Chondrocyte (in vitro differentiated cells): Measurements from ENCODE around the gene ALKBH7. TPM values are rescaled to one million over a fixed set of nuclear protein-coding genes. Genes with fewer than 3 reads are reported as not detected.

ENCODE experiments used
- DNase-seq: peaks from one replicate; pipeline ENCODE4 v3.0.0; 2021; ENCODE audit warnings: mixed read lengths, low spot score
- H3K27ac Mint-ChIP-seq: one replicate; pipeline ENCODE4 v1.8.0; 2021; ENCODE audit warnings: mild to moderate bottlenecking, moderate library complexity, mixed read lengths; ENCODE audit not compliant: unreplicated experiment
- H3K27me3 Mint-ChIP-seq: 2 replicates; pipeline ENCODE4 v1.8.0; 2021; ENCODE audit warnings: low read depth, mixed read lengths
- H3K36me3 Mint-ChIP-seq: 2 replicates; pipeline ENCODE4 v1.8.0; 2021; ENCODE audit warnings: low read depth, mixed read lengths
- H3K4me1 Mint-ChIP-seq: 2 replicates; pipeline ENCODE4 v1.8.0; 2021; ENCODE audit warnings: low read depth, mild to moderate bottlenecking, mixed read lengths
- H3K4me3 Mint-ChIP-seq: one replicate; pipeline ENCODE4 v1.8.0; 2021; ENCODE audit warnings: mild to moderate bottlenecking, moderate library complexity, mixed read lengths; ENCODE audit not compliant: unreplicated experiment
- H3K9me3 Mint-ChIP-seq: 2 replicates; pipeline ENCODE4 v1.8.0; 2021; ENCODE audit warnings: low read depth, mixed read lengths
- long read RNA-seq: library from polyadenylated mRNA; stranded (forward); transcript quantifications from one replicate; pipeline ENCODE4 v2.0.0, GENCODE V29; 2021
- total RNA-seq: library from RNA; stranded (reverse); gene quantifications from 3 replicates; pipeline ENCODE4 v1.2.1, GENCODE V29; 2021
- TF ChIP-seq, protein P1 (sequence below): fragments of 200-600 bp; sonication (generic); IDR thresholded peaks from 2 replicates; pipeline ENCODE4 v1.5.0; 2021; ENCODE audit warnings: antibody characterized with exemption, mild to moderate bottlenecking, moderate library complexity

The ALKBH7 gene, protein sequence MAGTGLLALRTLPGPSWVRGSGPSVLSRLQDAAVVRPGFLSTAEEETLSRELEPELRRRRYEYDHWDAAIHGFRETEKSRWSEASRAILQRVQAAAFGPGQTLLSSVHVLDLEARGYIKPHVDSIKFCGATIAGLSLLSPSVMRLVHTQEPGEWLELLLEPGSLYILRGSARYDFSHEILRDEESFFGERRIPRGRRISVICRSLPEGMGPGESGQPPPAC
- total RNA-seq = 46.0 to 74.3 TPM (median 71.7 TPM) in 3 replicates
- long read RNA-seq, transcript ALKBH7-201 (4 exons, 1,332 nt) = major isoform, 37 of 49 reads
- long read RNA-seq, partial matches to known transcripts = 6 of 49 reads
- long read RNA-seq, other reads (novel, unspliced or antisense) = 0 of 49 reads

DNA sequence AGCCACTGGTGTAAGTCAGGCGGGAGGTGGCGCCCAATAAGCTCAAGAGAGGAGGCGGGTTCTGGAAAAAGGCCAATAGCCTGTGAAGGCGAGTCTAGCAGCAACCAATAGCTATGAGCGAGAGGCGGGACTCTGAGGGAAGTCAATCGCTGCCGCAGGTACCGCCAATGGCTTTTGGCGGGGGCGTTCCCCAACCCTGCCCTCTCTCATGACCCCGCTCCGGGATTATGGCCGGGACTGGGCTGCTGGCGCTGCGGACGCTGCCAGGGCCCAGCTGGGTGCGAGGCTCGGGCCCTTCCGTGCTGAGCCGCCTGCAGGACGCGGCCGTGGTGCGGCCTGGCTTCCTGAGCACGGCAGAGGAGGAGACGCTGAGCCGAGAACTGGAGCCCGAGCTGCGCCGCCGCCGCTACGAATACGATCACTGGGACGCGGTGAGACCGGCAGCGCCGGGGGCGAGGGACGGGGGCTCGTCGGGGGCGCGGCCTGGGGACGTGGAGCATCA, at the start of gene ALKBH7:
ALKBH7 (plus strand) TSS at position 201 of the 502 bp plus-strand sequence; CDS start at position 228, 27 bp downstream.
- no peaks in the 10 kb centered on the region for H3K9me3 Mint-ChIP-seq
- TF ChIP-seq, protein P1, sequence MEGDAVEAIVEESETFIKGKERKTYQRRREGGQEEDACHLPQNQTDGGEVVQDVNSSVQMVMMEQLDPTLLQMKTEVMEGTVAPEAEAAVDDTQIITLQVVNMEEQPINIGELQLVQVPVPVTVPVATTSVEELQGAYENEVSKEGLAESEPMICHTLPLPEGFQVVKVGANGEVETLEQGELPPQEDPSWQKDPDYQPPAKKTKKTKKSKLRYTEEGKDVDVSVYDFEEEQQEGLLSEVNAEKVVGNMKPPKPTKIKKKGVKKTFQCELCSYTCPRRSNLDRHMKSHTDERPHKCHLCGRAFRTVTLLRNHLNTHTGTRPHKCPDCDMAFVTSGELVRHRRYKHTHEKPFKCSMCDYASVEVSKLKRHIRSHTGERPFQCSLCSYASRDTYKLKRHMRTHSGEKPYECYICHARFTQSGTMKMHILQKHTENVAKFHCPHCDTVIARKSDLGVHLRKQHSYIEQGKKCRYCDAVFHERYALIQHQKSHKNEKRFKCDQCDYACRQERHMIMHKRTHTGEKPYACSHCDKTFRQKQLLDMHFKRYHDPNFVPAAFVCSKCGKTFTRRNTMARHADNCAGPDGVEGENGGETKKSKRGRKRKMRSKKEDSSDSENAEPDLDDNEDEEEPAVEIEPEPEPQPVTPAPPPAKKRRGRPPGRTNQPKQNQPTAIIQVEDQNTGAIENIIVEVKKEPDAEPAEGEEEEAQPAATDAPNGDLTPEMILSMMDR = peak; percentile 15
- peak; percentile 98 for DNase-seq
- H3K27ac Mint-ChIP-seq = peak within 1 kb of the TSS; percentile 97
- peaks cover 31% of the 10 kb centered on the region for H3K4me1 Mint-ChIP-seq
- H3K27me3 Mint-ChIP-seq = no peaks in the 10 kb centered on the region
- H3K36me3 Mint-ChIP-seq = peaks cover 5% of the 10 kb centered on the region
- H3K4me3 Mint-ChIP-seq = peak within 1 kb of the TSS; percentile 79

- no peak for DNase-seq
- TF ChIP-seq, protein P1 = no peak
- Mint-ChIP-seq H3K27ac (no peak overlapping the region), H3K36me3 (peaks cover 2% of the 10 kb centered on the region), H3K4me1 (no peaks in the 10 kb centered on the region), H3K9me3 (peaks cover 2% of the 10 kb centered on the region), H3K4me3 (no peak overlapping the region), H3K27me3 (peaks cover 24% of the 10 kb centered on the region)
Measured at GRCh38 chr19:6324757-6325156, 47.8 kb upstream of the ALKBH7 start.

GRCh38 chr19:6325614-6326013, 47.0 kb upstream of the ALKBH7 start:
- peaks cover 2% of the 10 kb centered on the region for H3K36me3 Mint-ChIP-seq
- H3K4me1 Mint-ChIP-seq = no peaks in the 10 kb centered on the region
- no peak overlapping the region for H3K4me3 Mint-ChIP-seq
- H3K27ac Mint-ChIP-seq = no peak overlapping the region
- TF ChIP-seq, protein P1 = no peak
- H3K27me3 Mint-ChIP-seq = peaks cover 27% of the 10 kb centered on the region
- peaks cover 2% of the 10 kb centered on the region for H3K9me3 Mint-ChIP-seq
- DNase-seq = no peak

DNA sequence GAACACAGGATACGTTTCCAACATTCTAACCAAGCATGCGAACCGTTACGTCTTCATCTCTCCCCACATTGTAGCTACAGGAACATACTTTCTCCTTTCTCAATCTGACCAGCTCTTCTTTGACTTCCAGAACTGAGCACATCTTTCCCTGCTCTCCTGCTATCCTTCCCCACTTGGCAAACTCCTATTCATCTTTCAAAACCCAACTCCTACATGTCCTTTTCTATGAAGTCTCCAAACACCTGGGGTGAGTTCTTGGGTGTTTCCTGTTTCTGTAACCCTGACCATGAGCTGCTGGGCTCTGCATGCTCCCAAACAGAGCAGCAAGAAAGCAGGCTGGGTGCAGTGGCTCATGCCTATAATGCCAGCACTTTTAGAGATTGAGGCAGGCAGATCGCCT, 45.8 kb upstream of the ALKBH7 start:
- DNase-seq = no peak
- Mint-ChIP-seq H3K4me1 (no peaks in the 10 kb centered on the region), H3K9me3 (peaks cover 2% of the 10 kb centered on the region), H3K4me3 (no peak overlapping the region), H3K27ac (no peak overlapping the region), H3K27me3 (peaks cover 23% of the 10 kb centered on the region), H3K36me3 (peaks cover 2% of the 10 kb centered on the region)
- TF ChIP-seq, protein P1 = no peak

DNA sequence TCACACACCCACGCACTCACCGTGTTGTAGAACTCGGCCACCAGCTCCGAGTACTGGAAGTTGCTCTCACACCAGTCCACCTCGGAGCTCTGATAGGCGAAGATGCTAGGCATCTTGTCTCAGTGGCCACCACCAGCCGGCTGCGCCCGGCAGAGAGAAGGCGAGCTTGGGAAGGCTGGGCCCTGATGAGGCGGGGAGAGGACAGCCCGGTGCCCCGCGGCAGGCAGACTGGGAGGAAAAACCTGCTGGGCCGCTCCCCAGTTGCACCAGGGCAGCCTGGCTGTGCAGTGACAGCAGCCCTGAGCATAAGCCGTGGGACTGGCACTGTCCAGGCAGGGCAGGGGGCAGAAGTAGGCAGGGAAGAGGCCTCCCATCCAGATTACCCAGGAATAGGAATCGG, 39.2 kb upstream of the ALKBH7 start, which contains the start of gene ACER1:
ACER1 (minus strand) TSS at position 174 of the 400 bp plus-strand sequence; CDS start at position 113, 61 bp downstream.
- Mint-ChIP-seq H3K4me3 (no peak within 1 kb of the TSS), H3K36me3 (no peaks in the 10 kb centered on the region), H3K4me1 (no peaks in the 10 kb centered on the region), H3K27me3 (peaks cover 3% of the 10 kb centered on the region), H3K27ac (no peak within 1 kb of the TSS), H3K9me3 (no peaks in the 10 kb centered on the region)
- TF ChIP-seq, protein P1 = no peak
- no peak for DNase-seq
